GM13977 (cell line): ENCODE measurements around the gene DUSP9.
"Not testable (repeated sequence)": the region's sequence is repeated elsewhere in the genome, so short reads cannot be mapped to it uniquely, and the experiment has no call there.

Experiments used
- DNase-seq: peaks from one replicate; pipeline ENCODE4 v3.0.0; 2012; ENCODE audit warnings: low spot score
- in situ Hi-C: fragments of 300-500 bp; cut with MboI; formaldehyde crosslinking; loops from one replicate; pipeline ENCODE4 v1.12.0; 2022; ENCODE audit warnings: low sequenced_read_pairs, low pct_unique_long_range_greater_than_20kb, mixed read lengths, inconsistent platforms; ENCODE audit not compliant: unreplicated experiment
- TF ChIP-seq, protein P1 (sequence below): IDR thresholded peaks from 2 replicates; pipeline ENCODE4 v1.5.1; 2012; ENCODE audit warnings: mild to moderate bottlenecking, control low read depth; ENCODE audit not compliant: insufficient read depth; ENCODE audit errors: extremely low read depth, missing control alignments

DUSP9 gene

DNA sequence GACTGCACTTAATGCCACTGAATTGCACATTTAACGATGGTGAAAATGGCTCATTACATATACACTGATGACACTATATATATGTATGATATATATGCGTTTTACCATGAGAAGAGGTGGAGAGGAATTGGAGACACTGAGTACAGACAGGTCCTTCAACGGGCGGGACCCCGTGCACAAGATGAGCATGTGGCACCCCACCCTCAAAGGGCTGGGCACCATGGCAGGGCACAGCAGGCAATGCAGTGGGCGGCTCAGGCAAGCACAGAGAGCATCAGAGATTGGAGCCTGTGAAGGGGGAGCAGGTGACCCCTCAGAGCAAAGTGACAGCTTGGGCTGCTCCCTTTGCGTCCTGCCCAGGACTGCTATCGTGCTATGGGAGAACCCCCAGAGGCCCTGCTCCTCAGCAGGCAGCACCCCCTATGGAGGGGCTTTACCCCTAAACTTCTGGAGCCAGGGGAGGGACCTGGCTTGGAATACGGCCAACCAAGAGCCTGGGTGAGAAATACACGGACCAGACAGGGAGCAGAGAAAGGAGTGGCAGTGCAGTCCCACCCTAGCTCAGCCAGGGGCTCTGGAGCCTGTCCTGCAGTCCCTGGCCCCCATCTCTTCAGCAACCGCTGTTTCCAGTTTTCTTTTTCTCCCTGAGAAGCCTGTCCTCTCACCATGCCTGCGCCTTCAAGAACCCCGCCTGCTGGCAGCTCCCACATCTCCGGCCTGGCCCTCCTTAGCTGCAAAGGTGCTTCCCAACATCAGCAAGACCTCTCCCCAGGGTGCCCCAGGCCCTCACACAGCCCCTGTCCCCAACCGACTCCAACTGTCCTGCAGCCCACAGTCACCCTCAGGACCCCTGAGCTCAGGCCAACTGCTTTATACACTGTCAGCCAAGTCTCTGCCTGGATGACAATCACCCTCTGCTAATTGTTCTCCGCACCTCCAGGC lies 51.2 kb downstream of the DUSP9 start:
- in situ Hi-C loops = no loop called here
- DNase-seq = no peak
- TF ChIP-seq, protein P1, sequence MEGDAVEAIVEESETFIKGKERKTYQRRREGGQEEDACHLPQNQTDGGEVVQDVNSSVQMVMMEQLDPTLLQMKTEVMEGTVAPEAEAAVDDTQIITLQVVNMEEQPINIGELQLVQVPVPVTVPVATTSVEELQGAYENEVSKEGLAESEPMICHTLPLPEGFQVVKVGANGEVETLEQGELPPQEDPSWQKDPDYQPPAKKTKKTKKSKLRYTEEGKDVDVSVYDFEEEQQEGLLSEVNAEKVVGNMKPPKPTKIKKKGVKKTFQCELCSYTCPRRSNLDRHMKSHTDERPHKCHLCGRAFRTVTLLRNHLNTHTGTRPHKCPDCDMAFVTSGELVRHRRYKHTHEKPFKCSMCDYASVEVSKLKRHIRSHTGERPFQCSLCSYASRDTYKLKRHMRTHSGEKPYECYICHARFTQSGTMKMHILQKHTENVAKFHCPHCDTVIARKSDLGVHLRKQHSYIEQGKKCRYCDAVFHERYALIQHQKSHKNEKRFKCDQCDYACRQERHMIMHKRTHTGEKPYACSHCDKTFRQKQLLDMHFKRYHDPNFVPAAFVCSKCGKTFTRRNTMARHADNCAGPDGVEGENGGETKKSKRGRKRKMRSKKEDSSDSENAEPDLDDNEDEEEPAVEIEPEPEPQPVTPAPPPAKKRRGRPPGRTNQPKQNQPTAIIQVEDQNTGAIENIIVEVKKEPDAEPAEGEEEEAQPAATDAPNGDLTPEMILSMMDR = no peak

DNA sequence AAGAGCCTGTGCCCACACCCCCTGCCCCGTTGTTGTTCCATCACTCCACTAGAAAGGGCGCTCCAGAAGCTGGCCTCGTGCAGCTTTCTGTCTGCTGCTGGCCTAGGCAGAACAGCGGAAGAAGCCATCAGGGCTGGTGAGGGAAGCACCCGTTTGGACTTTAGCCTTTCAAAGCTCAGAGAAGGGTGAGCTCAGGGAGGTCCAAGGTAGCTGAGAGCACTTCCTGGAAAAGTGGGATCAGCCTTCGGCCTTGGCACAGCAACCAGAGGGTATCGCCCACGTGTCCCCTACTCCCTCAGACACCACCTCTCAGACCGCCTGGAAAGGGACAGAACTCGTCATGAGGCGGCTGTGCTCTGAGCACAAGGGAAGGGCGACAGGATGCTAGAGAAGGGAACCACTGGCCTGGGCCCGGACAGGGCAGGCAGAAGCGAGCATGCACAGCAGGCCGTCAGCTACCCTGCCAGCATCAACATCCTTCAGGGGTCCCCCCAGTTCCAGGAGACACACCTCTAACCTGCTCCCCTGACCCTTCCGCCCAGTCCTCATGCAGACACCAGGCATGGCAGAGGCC lies 52.3 kb downstream of the DUSP9 start:
- in situ Hi-C loops, DNase-seq: not testable (repeated sequence)

DNA sequence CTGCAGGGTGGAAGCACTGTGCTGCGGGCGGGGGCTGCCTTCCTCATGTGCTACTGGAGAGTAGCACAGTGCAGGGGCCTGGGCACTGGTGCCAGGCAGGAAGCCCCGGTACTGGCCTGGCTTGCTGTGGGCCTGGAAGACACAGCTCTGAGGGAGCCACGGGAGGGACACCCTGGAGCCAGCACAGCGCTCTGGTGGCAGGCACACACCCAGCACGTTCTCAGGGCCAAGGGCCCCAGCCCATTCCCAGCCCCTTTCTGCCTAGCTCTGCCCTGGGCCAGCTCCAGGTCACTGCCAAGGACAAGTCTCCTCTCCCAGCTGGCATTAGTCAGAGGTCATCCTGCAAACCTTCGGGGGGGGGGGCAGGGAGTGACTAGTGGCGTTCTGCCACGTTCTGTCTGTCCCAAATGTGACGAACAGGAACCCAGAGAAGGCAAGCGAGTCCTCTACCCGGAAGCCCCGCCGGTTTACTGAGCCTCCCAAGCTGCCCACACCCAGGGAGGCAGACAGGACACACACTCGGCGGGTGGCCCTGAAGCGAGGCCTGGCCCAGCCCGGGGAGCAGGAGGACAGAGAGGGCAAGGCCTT lies 52.9 kb downstream of the DUSP9 start:
- DNase-seq, in situ Hi-C loops: not testable (repeated sequence)

DNA sequence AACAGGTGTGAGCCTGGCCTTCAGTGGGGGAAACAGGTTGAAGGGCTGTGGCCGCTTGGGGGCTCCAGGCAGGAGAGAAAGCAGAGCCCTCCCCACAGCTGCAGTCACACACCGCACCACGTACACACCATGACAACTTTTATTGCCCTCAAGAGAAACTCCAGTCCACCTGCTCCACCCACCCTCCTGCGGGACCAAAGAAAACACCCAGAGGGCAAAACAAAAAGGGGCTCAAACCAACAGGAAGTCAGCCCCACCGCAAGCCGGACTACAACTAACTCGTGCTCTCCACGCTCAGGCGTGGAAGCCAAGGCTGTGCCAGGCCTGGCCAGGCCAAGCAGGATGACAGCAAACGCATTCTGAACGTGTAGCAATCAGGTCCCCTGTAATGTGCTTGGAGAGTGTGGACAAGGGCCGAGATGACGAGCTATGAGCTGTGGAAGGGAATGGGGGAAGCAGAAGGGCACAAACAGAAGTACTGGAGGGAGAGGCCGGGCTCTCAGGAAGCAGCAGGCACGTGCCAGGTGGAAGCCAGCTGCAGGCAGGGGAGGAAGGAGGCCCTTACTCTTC lies 53.5 kb downstream of the DUSP9 start:
- TF ChIP-seq, protein P1 = no peak
- DNase-seq = no peak
- in situ Hi-C loops = no loop called here
